HG03095 (cell line): ENCODE results near the gene DNAJC22.
"Not testable (repeated sequence)": the region's sequence is repeated elsewhere in the genome, so short reads cannot be mapped to it uniquely, and the experiment has no call there.

Source experiments
- ATAC-seq: cut with Tn5 transposase; IDR thresholded peaks from one replicate; pipeline ENCODE4 v1.9.1; 2021; ENCODE audit warnings: moderate library complexity; ENCODE audit not compliant: unreplicated experiment

The DNAJC22 gene

GRCh38 chr12:49346659-49347310 is at the start of gene DNAJC22:
Gene DNAJC22, plus strand, starts transcription at chr12:49346888. Its CDS starts 1,985 bp downstream, at chr12:49348873.
- no peak for ATAC-seq

- no peak for ATAC-seq
Measured at GRCh38 chr12:49297695-49298060, 49.0 kb upstream of the DNAJC22 start.

DNA sequence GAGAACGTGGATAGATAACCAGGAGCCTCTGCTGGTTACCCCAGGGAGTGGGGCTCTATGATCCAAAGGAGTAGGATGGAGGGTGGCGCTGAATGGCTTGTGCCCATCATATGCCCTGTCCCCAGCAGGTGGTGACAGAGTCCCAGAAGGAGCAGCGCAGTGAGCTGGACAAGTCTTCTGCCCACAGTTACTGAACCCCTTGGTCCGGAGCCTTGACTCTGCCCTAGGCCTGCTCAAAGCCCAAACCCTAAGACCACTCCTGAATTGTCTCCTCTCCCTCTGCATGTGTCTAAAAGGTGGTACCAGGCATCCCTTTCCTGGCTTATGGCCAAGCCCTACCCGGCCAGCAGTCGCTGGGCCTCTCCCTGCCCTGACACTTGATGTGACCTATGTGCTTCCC is 48.5 kb upstream of the DNAJC22 start:
- ATAC-seq = no peak

- ATAC-seq = no peak
Measured at GRCh38 chr12:49301760-49302159, 44.9 kb upstream of the DNAJC22 start.

- ATAC-seq = no peak
Measured at GRCh38 chr12:49304161-49304560, 42.5 kb upstream of the DNAJC22 start.

- no peak for ATAC-seq
Measured at GRCh38 chr12:49305762-49306510, 40.8 kb upstream of the DNAJC22 start.

DNA sequence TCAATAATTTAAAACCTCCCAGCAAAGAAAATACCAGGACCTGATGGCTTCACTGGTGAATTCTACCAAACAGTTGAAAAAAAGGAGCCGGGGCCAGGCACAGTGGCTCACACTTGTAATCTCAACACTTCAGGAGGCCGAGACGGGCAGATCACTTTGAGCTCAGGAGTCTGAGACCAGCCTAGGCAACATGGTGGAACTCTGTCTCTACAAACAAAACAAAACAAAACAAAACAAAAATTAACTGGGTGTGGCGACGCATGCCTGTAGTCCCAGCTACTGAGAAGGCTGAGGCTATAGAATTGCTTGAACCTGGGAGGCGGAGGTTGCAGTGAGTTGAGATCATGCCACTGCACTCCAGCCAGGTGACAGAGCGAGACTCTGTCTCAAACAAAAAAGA is 37.3 kb upstream of the DNAJC22 start:
- no peak for ATAC-seq

DNA sequence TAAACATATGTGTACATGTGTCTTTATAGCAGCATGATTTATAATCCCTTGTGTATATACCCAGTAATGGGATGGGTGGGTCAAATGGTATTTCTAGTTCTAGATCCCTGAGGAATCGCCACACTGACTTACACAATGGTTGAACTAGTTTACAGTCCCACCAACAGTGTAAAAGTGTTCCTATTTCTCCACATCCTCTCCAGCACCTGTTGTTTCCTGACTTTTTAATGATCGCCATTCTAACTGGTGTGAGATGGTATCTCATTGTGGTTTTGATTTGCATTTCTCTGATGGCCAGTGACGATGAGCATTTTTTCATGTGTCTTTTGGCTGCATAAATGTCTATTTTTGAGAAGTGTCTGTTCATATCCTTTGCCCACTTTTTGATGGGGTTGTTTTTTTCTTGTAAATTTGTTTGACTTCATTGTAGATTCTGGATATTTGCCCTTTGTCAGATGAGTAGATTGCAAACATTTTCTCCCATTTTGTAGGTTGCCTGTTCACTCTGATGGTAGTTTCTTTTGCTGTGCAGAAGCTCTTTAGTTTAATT is 36.2 kb upstream of the DNAJC22 start:
- not testable (repeated sequence) for ATAC-seq

- ATAC-seq = no peak
Measured at GRCh38 chr12:49314811-49315210, 31.9 kb upstream of the DNAJC22 start.

- not testable (repeated sequence) for ATAC-seq
Measured at GRCh38 chr12:49317118-49317517, 29.6 kb upstream of the DNAJC22 start.

DNA sequence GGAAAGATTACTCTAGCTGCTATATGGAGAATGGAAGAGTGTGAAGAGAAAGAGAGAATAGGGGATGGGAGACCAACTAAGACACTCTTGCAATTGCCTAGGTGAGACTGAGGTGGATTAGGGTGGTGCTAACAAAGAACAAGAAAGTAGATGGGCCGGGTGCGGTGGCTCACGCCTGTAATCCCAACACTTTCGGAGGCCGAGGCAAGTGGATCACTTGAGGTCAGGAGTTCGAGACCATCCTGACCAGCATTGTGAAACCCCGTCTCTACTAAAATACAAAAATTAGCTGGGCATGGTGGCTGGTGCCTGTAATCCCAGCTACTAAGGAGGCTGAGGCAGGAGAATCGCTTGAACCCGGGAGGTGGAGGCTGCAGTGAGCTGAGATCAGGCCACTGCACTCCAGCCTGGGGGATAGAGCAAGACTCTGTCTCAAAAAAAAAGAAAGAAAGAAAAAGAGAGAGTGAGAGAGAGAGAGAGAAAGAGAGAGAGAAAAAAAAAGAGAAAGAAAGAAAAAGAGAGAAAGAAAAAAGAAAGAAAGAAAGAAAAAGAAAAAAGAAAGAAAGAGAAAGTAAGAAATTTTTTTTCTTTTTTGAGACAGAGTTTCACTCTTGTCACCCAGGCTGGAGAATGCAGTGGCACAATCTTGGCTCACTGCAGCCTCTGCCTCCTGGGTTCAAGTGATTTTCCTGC is 26.1 kb upstream of the DNAJC22 start:
- not testable (repeated sequence) for ATAC-seq

- no peak for ATAC-seq
Measured at GRCh38 chr12:49322367-49322707, 24.4 kb upstream of the DNAJC22 start.

DNA sequence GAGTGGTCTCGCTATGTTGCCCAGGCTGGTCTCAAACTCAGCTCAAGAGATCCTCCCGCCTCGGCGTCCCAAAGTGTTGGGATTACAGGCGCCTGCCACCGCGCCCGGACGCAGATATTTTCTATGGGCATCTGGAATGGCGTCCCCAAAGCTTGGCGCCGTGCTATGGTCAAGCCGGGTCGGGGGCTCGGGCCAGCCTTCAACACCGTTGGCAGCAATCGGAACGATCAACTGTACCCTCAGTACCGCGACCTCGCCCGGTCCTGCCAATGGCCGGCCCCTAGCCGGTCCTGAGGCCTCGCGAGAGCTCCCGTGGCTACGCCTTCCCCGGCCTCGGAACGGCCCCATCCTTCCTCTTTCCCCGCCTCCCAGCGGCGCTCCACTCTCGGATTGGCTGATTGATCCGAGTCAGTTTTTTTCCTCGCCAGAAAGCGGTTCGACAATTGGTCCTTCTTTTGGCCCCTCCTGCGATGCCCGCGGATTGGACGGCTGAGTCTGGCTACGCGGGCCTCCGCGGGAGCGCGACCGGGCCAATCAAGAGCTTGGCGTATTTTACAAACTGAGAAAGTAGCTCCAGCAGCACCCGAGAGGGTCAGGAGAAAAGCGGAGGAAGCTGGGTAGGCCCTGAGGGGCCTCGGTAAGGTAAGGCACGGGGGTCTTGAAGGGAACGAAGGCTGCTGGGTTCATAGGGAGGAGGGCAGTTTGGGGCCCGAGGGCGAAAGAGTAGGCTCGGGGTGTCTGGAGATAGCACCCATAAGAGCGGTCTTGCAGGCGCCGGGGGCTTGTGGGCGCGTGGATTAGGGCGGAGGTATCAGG is 23.8 kb upstream of the DNAJC22 start, which contains the start of gene TROAP:
TROAP (plus strand) TSS at position 548 of the 816 bp plus-strand sequence. CDS start 354 bp downstream, outside the sequence.
- peak; percentile 94 for ATAC-seq

DNA sequence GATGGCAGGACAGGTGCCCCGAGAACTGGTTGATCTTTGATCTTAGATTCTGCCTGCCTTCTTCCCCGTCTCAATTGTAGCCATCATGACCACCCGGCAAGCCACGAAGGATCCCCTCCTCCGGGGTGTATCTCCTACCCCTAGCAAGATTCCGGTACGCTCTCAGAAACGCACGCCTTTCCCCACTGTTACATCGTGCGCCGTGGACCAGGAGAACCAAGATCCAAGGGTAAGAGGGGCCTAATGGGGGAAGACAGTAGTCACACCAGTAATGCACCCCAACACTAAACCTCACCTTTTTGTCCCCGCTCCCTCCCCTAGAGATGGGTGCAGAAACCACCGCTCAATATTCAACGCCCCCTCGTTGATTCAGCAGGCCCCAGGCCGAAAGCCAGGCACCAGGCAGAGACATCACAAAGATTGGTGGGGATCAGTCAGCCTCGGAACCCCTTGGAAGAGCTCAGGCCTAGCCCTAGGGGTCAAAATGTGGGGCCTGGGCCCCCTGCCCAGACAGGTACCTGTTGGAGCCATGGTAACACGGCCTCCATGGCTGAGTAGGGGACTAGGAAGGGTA is 23.1 kb upstream of the DNAJC22 start:
- ATAC-seq = no peak

GRCh38 chr12:49325606-49326005 is 21.1 kb upstream of the DNAJC22 start:
- ATAC-seq = no peak

DNA sequence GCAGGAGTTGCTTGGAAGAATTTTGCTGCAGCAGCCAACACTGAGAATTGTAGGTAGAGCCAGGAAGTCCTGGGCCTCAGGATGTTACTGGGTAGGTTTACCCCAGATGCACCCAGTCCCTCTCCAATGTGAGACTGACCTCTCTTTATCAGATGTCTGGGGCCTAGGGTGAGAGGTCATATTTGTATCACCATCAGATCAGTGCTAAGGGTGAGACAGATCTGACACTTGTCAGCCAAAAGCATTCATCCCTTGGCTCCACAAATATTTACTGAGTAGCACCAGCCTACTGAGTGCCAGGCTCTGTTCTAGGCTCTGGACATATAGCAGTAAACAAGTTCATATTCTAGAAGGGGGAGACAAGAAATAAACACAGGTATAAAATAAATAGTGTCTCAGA is 19.3 kb upstream of the DNAJC22 start:
- no peak for ATAC-seq

GRCh38 chr12:49327887-49328286 is 18.8 kb upstream of the DNAJC22 start:
- ATAC-seq = no peak

DNA sequence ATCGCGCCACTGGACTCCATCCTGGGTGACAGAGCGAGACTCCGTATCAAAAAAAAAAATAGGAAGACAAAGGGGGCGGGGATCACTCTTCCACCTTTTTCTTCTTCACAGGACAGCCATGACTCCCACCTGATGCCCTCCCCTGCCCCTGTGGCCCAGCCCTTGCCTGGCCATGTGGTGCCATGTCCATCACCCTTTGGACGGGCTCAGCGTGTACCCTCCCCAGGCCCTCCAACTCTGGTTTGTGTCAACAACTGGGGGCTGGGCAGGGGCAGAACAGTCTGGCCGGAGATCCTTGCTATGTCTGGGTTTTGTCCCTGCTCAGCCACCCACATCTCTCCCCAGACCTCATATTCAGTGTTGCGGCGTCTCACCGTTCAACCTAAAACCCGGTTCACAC is 17.9 kb upstream of the DNAJC22 start:
- ATAC-seq = no peak

GRCh38 chr12:49330032-49330619 is 16.6 kb upstream of the DNAJC22 start:
- no peak for ATAC-seq
